ENCODE data around the gene NFKBIE.

Gene NFKBIE

DNA sequence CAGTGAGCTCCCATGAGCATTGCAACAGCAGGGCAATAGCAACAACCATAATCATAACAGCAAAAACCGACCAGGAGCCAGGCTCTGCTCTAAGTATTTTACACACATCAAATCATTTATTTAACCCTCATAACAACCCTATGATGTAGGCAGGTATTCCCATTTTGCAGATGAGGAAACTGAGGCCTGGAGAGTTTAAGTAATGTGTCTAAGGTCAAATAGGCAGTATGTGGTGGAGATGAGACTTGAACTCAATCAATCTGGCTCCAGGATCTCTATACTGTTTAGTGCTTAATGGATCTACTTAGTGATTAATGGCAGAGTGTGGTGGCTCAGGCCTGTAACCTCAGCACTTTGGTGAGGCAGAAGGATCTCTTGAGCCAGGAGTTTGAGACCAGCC lies 8.3 kb upstream of the NFKBIE start:
- H3K36me3 Mint-ChIP-seq: no peaks in the 10 kb centered on the region
- H3K27ac Mint-ChIP-seq: no peak overlapping the region
- H3K9me3 Mint-ChIP-seq: no peaks in the 10 kb centered on the region
- peaks cover 18% of the 10 kb centered on the region for H3K4me1 Mint-ChIP-seq
- CTCF ChIA-PET: interaction anchor here (1.6 kb wide), 1 partner anchor 32 kb away, joined by 5 read pairs; no protein-coding TSS in a partner anchor
- H3K4me3 Mint-ChIP-seq: no peak overlapping the region
- DNase-seq: no peak
- H3K27me3 Mint-ChIP-seq: peaks cover 96% of the 10 kb centered on the region

DNA sequence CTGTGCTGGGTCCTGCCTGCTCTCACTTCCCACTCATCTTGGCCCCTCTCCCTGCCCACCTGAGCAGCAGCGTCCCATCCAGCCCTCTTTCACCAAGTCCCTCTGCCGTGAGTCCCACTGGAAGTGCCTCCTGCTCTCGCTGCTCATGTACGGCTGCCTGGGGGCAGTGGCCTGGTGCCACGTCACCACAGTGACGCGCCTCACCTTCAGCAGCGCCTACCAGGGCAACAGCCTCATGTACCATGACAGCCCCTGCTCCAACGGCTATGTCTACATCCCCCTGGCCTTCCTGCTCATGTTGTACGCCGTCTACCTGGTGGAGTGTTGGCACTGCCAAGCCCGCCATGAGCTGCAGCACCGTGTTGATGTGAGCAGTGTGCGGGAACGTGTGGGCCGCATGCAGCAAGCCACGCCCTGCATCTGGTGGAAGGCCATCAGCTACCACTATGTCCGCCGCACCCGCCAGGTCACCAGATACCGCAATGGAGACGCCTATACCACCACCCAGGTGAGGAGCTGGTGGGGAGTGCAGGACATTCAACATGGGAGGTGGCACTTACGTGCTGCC lies 7.7 kb upstream of the NFKBIE start:
- peaks cover 18% of the 10 kb centered on the region for H3K4me1 Mint-ChIP-seq
- H3K9me3 Mint-ChIP-seq: no peaks in the 10 kb centered on the region
- no peak overlapping the region for H3K4me3 Mint-ChIP-seq
- H3K27me3 Mint-ChIP-seq: peaks cover 96% of the 10 kb centered on the region
- DNase-seq: no peak
- H3K36me3 Mint-ChIP-seq: no peaks in the 10 kb centered on the region
- CTCF ChIA-PET: interaction anchor here (1.6 kb wide), 1 partner anchor 32 kb away, joined by 5 read pairs; no protein-coding TSS in a partner anchor
- H3K27ac Mint-ChIP-seq: no peak overlapping the region

DNA sequence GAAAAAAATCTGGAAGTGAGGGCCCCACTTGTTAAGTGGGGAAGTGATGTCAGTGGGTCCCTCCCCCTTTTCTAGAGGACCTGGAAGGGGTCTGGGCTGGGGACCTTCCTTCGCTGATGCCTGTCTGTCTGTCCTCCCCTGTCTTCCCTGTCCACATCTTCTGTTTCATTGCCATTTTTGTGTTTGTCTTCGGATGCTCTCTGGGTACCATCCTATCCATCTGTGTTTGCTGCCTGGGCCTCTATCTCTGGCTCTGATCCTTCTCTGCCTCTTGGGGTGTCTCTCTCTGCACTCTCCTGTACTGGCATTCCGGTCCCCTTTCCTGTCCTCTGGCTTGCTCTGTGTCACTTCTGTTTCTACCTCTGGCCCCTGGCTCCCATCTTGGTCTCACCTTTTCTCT lies 7.2 kb upstream of the NFKBIE start:
- Mint-ChIP-seq H3K36me3 (no peaks in the 10 kb centered on the region), H3K4me1 (peaks cover 22% of the 10 kb centered on the region), H3K27me3 (peaks cover 93% of the 10 kb centered on the region), H3K4me3 (no peak overlapping the region), H3K9me3 (no peaks in the 10 kb centered on the region), H3K27ac (no peak overlapping the region)
- CTCF ChIA-PET: no interaction called here
- no peak for DNase-seq

DNA sequence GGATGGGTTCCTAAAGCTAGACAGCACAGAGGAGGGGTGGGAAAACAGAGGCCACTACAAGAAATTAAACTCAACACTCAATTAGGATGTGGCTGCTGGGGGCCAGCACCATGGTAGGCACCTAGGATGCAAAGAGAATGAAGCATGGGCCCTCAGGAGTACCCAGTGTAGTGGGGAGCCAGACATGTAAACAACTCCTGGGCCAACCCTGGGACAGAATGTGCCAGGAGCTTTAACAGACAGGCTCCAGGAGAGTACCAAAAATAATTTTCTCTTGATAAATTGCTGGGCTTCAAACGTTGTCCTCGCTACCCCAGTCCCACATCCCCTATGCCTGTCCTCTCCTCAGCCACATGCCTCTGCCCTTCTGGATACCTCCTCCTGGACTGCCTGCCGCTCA lies 6.6 kb upstream of the NFKBIE start:
- CTCF ChIA-PET: interaction anchor here (6.7 kb wide), 1 partner anchor 32 kb away, joined by 83 read pairs; no protein-coding TSS in a partner anchor
- no peaks in the 10 kb centered on the region for H3K9me3 Mint-ChIP-seq

DNA sequence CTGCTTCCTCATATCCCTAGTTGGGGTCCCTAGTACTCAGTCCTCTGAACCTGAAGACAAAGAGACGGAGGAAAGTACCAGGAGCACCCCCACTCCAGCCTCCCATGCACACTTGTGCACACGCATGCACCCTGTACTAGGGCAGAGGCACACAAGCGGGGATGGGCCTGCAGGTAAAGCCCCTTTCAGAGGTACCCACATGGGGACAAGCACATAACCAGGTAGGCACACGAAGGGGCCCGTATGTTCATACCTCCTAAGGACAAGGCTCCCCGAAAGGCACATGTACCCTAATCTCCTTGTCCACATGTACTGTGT lies 6.0 kb upstream of the NFKBIE start:
- Mint-ChIP-seq H3K36me3 (no peaks in the 10 kb centered on the region), H3K4me3 (peak overlapping the region; percentile 47), H3K4me1 (peaks cover 28% of the 10 kb centered on the region), H3K9me3 (no peaks in the 10 kb centered on the region), H3K27ac (no peak overlapping the region), H3K27me3 (peaks cover 90% of the 10 kb centered on the region)
- no peak for DNase-seq
- CTCF ChIA-PET: interaction anchor here (6.7 kb wide), 1 partner anchor 32 kb away, joined by 83 read pairs; no protein-coding TSS in a partner anchor

More for the DNA sequence above, 6.6 kb upstream of the NFKBIE start:
- Mint-ChIP-seq H3K36me3 (no peaks in the 10 kb centered on the region), H3K4me3 (no peak overlapping the region), H3K4me1 (peaks cover 25% of the 10 kb centered on the region), H3K27ac (no peak overlapping the region), H3K27me3 (peaks cover 90% of the 10 kb centered on the region)
- DNase-seq: no peak

DNA sequence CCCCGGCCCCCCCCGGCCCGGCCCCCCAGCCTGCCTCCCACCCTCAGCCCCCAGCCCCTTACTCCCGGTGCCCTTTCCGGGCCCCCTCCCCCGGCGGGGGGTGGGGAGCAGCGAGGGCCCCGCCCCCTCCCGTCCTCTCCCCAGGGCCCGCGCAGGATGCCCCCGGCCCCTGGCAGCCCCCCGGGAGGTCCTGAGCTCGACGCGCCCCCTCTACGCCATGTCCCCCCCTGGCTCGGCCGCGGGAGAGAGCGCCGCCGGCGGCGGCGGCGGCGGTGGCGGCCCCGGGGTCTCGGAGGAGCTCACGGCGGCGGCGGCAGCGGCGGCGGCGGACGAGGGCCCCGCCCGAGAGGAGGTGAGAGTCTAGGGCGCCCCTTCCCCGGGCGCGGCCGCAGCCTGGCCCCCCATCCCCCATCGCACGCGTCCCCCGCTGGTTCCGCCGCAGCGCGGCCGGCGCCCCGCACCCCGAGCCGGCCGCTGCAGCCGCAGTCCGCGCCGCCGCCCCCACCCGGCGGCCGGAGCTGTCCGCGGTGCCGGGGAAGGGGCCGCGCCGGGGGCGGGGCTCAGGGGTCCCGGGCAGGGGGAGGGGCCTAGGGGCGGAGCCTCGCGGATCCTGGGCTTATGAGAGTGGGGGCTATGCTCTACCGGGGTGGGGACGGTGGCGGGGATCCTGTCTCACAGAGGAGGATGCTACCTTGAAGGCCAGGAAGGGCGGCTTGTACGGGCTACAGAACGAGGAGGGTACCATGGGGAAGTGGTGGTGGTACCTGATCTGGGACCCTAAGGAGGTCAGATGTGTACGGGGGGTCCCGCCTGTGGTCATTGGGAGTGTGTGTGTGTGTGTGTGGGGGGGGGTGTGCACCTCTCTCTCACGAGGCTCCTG lies 5.4 kb upstream of the NFKBIE start:
- H3K4me3 Mint-ChIP-seq: peak overlapping the region; percentile 47
- H3K36me3 Mint-ChIP-seq: no peaks in the 10 kb centered on the region
- H3K9me3 Mint-ChIP-seq: no peaks in the 10 kb centered on the region
- H3K27me3 Mint-ChIP-seq: peaks cover 86% of the 10 kb centered on the region
- peak; percentile 42 for DNase-seq
- CTCF ChIA-PET: interaction anchor here (1.6 to 6.7 kb wide), 2 partner anchors 33 to 42 kb away, joined by 5 to 83 read pairs; partner anchors contain the start of gene AARS2
- peaks cover 33% of the 10 kb centered on the region for H3K4me1 Mint-ChIP-seq
- H3K27ac Mint-ChIP-seq: no peak overlapping the region

DNA sequence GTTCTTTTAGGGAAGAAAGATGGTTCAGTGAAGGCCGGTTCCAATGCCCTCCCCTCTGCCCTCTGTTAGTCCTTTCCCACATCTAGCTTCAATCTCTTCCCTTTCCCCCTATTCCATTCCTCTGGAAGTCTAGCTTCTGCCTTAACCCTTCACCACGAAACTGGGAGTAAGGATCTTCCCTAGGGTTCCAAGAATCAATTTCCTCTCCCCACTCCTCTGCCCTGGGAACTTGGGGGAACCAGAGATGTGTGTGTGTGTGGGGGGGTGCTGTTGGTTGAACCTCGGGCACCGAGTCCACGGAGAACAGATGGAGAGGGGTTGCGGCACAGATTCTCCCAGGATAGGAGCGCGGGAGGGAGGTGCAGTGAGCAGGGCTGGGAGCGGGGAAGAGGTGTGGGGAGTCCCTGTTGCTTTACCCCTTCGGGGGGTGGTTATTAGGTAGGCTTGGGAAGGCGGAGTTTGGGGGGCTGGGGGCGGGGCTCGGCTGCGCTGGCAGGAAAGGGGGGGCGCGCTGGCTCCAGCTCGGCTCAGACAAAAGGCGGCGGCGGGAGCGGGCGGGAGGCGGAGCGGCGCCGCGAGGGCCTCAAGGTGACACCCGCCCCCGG lies 4.7 kb upstream of the NFKBIE start, which contains the start of gene TMEM151B:
TSS of gene TMEM151B (plus strand) at position 530 of the 605 bp plus-strand sequence. CDS start 293 bp downstream, outside the sequence.
- Mint-ChIP-seq H3K9me3 (no peaks in the 10 kb centered on the region), H3K4me3 (peak within 1 kb of the TSS; percentile 49), H3K27ac (peak within 1 kb of the TSS; percentile 24), H3K4me1 (peaks cover 35% of the 10 kb centered on the region), H3K27me3 (peaks cover 78% of the 10 kb centered on the region), H3K36me3 (peaks cover 1% of the 10 kb centered on the region)
- DNase-seq: peak; percentile 30
- CTCF ChIA-PET: interaction anchor here (1.5 to 6.7 kb wide), 5 partner anchors 34 to 73 kb away, joined by 4 to 83 read pairs (median 8); partner anchors contain the start of genes AARS2 and SPATS1

DNA sequence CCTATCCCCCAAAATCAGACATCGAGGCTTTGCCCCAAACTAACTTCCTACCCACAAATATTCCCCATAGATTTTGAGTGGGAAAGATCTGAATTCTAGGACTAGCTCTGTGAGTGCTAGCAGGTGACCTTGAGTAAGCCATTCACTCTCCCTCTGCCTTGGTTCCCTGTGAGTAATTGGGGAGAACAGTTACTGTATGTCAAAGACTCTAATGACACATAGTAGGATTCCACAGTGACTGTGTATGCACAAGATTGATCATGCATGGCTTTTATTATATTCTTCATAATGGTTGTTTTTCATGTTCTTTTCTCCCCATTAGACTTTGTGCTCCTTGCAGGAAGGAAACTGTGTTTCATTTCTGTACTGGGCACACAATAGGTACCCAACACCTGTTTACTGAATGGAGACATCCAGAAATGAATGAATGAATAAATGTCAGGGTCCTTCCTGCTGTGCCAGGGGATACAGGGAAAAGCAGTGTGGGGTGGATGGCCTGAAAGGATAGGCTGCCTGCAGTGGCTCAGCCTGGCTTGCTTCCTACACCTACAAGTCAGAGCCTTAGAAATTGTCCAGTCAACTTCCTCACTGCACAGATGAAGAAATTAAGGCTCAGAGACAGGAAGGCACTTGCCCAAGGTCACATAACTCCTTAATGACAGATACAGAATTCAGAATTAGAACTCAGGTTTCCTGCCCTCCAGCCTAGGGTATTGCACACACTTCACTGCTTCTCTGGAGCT lies 4.0 kb upstream of the NFKBIE start:
- DNase-seq: no peak
- H3K27me3 Mint-ChIP-seq: peaks cover 72% of the 10 kb centered on the region
- peak overlapping the region; percentile 24 for H3K27ac Mint-ChIP-seq
- peaks cover 2% of the 10 kb centered on the region for H3K36me3 Mint-ChIP-seq
- H3K4me1 Mint-ChIP-seq: peaks cover 37% of the 10 kb centered on the region
- H3K4me3 Mint-ChIP-seq: peak overlapping the region; percentile 49
- CTCF ChIA-PET: interaction anchor here (0.8 to 6.7 kb wide), 18 partner anchors 8 to 189 kb away, joined by 3 to 105 read pairs (median 6); partner anchors contain the start of genes AARS2, SLC35B2 and SPATS1
- H3K9me3 Mint-ChIP-seq: no peaks in the 10 kb centered on the region

DNA sequence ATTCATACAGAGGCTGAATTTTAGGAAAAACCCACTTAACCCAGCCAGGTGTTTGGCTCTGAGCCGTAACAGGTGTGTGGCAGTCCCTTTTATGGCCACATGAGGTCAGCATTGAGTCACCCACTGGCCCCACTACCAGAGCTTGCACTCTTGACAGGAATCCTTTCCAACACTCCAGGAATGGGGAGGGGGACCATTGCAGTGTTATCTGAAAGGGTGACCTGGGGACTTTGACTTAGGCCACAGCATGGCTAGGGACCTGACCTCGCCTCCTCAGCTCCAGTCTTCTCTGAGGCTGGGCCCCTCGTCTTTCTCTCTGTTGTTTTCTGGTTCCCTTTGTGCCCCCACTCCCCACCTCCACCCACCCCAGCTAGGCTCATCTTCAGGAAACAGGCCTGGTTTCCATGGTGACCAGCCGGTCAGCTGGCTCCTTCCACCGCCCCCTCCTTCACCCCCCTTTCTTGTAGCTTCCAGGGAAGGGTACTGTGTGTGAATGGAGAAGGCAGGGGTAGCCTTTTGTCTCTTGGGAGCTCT lies 2.8 kb upstream of the NFKBIE start:
- peak; percentile 77 for DNase-seq
- Mint-ChIP-seq H3K36me3 (peaks cover 8% of the 10 kb centered on the region), H3K27me3 (peaks cover 60% of the 10 kb centered on the region), H3K4me1 (peaks cover 49% of the 10 kb centered on the region), H3K9me3 (no peaks in the 10 kb centered on the region), H3K4me3 (no peak overlapping the region), H3K27ac (no peak overlapping the region)
- CTCF ChIA-PET: interaction anchor here (0.7 to 6.7 kb wide), 30 partner anchors 9 to 232 kb away, joined by 3 to 105 read pairs (median 4); partner anchors contain the start of genes AARS2, SLC35B2 and SPATS1

DNA sequence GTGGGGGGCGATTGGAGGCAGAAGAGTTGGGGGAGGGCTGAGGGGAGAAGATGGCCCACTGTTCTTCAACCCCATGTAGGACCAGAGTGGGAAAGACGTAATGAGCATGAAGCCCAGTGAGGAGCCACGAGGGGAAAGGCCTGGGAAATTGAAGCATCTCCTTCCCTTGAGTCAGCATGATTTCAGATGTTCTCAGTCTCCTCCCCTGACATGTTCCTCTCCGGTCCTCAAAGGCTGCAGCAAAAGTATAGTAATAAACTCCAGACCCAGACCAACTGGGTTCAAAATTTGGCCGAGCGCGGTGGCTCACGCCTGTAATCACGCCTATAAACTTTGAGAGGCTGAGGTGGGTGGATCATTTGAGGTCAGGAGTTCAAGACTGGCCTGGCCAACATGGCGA lies 1.9 kb upstream of the NFKBIE start:
- peaks cover 51% of the 10 kb centered on the region for H3K27me3 Mint-ChIP-seq
- no peak overlapping the region for H3K4me3 Mint-ChIP-seq
- no peak for DNase-seq
- no peak overlapping the region for H3K27ac Mint-ChIP-seq
- CTCF ChIA-PET: interaction anchor here (0.7 to 6.7 kb wide), 19 partner anchors 10 to 1165 kb away, joined by 3 to 105 read pairs (median 4); partner anchors contain the start of genes AARS2 and SPATS1
- H3K4me1 Mint-ChIP-seq: peaks cover 58% of the 10 kb centered on the region
- peaks cover 9% of the 10 kb centered on the region for H3K36me3 Mint-ChIP-seq
- no peaks in the 10 kb centered on the region for H3K9me3 Mint-ChIP-seq

DNA sequence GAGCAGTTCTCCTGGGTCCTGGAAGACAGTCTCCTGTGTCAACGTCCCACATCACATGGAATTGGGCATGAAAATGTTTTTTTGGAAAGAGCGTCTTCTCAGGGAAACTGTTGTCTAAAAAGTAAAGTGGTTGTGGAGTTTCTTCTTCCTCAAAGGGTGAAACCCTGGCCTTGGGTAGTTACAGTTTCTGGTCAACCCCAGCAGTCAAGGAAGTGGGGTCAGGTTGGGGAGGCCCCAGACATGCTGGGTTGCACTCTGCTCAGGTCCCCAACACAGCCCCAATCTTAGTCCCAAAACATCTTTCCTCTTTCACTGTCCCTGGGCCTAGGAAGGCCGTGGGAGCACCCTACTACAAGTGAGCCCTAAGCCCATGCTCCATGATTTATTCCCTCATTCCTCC lies 996 bp upstream of the NFKBIE start:
- H3K36me3 Mint-ChIP-seq: peaks cover 9% of the 10 kb centered on the region
- CTCF ChIA-PET: interaction anchor here (0.7 to 6.7 kb wide), 11 partner anchors 32 to 1164 kb away, joined by 3 to 105 read pairs (median 4); partner anchors contain the start of genes AARS2 and SPATS1
- H3K4me1 Mint-ChIP-seq: peaks cover 62% of the 10 kb centered on the region
- DNase-seq: no peak
- no peaks in the 10 kb centered on the region for H3K9me3 Mint-ChIP-seq
- H3K27ac Mint-ChIP-seq: no peak overlapping the region
- peaks cover 42% of the 10 kb centered on the region for H3K27me3 Mint-ChIP-seq
- peak overlapping the region; percentile 85 for H3K4me3 Mint-ChIP-seq

DNA sequence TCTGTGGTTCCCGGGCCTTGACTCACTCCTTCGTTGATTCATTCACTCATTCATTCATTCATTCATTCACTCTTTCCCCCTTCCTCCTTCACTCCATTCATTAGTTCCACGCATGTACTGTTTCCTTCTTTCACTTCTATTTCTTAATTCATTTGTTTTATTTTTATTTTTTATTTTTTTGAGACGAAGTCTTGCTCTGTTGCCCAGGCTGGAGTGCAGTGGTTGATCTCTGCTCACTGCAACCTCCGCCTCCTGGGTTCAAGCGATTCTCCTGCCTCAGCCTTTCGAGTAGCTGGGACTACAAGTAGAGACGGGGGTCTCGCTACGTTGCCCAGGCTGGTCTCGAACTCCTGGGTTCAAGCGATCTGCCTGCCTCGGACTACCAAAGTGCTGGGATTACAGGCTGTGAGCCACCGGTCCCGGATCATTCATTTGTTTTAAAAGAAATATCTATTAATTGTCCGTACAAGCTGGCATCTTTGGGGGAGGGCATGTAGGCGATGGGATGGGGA lies 427 bp upstream of the NFKBIE start:
- CTCF ChIA-PET: interaction anchor here (2.1 to 6.7 kb wide), 3 partner anchors 32 to 72 kb away, joined by 5 to 105 read pairs (median 83); no protein-coding TSS in a partner anchor
- peaks cover 13% of the 10 kb centered on the region for H3K36me3 Mint-ChIP-seq
- no peak for DNase-seq
- no peaks in the 10 kb centered on the region for H3K9me3 Mint-ChIP-seq
- H3K27ac Mint-ChIP-seq: peak overlapping the region; percentile 83
- peaks cover 36% of the 10 kb centered on the region for H3K27me3 Mint-ChIP-seq
- H3K4me1 Mint-ChIP-seq: peaks cover 62% of the 10 kb centered on the region
- peak overlapping the region; percentile 85 for H3K4me3 Mint-ChIP-seq

Data from activated naive CD4-positive, alpha-beta T cell treated with anti-CD3 and anti-CD28 coated beads, Interleukin-2, amount 10 ng/mL, durations not matched to agents 7 days and 5 days (primary cell).